ENCODE results near the gene VPS8.

GRCh38 chr3:184850201-184850600, 38.2 kb downstream of the VPS8 start:
- TF ChIP-seq EP300 (IDR thresholded peaks at IDR 0.05; ENCODE audit: borderline replicate concordance) (no peak), CEBPB (IDR thresholded peaks at IDR 0.05) (no peak), REST (IDR thresholded peaks at IDR 0.05; ENCODE audit: low read depth) (no peak), CREB1 (IDR thresholded peaks at IDR 0.05; ENCODE audit: low read depth) (no peak), YY1 (IDR thresholded peaks at IDR 0.05; ENCODE audit: low read depth) (no peak), MAX (IDR thresholded peaks at IDR 0.05) (no peak), TAF1 (IDR thresholded peaks at IDR 0.05; ENCODE audit: low read depth) (no peak), RAD21 (IDR thresholded peaks at IDR 0.05; ENCODE audit: low read depth) (no peak)
